GM21360 (cell line): ENCODE measurements around the gene TCERG1.

ENCODE experiments used
- ATAC-seq: cut with Tn5 transposase; IDR thresholded peaks from one replicate; pipeline ENCODE4 v1.9.1; 2021; ENCODE audit warnings: mild to moderate bottlenecking, moderate library complexity; ENCODE audit not compliant: unreplicated experiment

The TCERG1 gene

GRCh38 chr5:146446861-146447733 lies at the start of gene TCERG1:
Gene TCERG1, plus strand, starts transcription at chr5:146447333. Its CDS starts 17 bp downstream, at chr5:146447350.
- peak; percentile 96 for ATAC-seq

GRCh38 chr5:146398826-146399225 lies 48.3 kb upstream of the TCERG1 start:
- no peak for ATAC-seq

- no peak for ATAC-seq
These were observed 47.7 kb upstream of the TCERG1 start for GRCh38 chr5:146399481-146399880.

GRCh38 chr5:146400201-146400600 lies 46.9 kb upstream of the TCERG1 start:
- ATAC-seq: no peak

GRCh38 chr5:146401021-146401420 lies 46.1 kb upstream of the TCERG1 start:
- no peak for ATAC-seq

GRCh38 chr5:146402949-146403348 lies 44.2 kb upstream of the TCERG1 start:
- no peak for ATAC-seq

- no peak for ATAC-seq
These were observed 38.0 kb upstream of the TCERG1 start for GRCh38 chr5:146409054-146409671.

GRCh38 chr5:146410272-146410671 lies 36.9 kb upstream of the TCERG1 start:
- no peak for ATAC-seq

- no peak for ATAC-seq
These were observed 27.4 kb upstream of the TCERG1 start for GRCh38 chr5:146419696-146420095.

- no peak for ATAC-seq
These were observed 22.1 kb upstream of the TCERG1 start for GRCh38 chr5:146425023-146425422.

- ATAC-seq: no peak
These were observed 20.8 kb upstream of the TCERG1 start for GRCh38 chr5:146426305-146426704.

- peak; percentile 58 for ATAC-seq
These were observed 20.1 kb upstream of the TCERG1 start for GRCh38 chr5:146426853-146427618.

- no peak for ATAC-seq
These were observed 19.5 kb upstream of the TCERG1 start for GRCh38 chr5:146427619-146427997.

- ATAC-seq: peak; percentile 63
These were observed 18.5 kb upstream of the TCERG1 start for GRCh38 chr5:146428658-146429057.

- ATAC-seq: no peak
These were observed 6.8 kb upstream of the TCERG1 start for GRCh38 chr5:146440353-146440752.

- no peak for ATAC-seq
These were observed 6.2 kb upstream of the TCERG1 start for GRCh38 chr5:146440870-146441495.

GRCh38 chr5:146441896-146442295 lies 5.2 kb upstream of the TCERG1 start:
- ATAC-seq: no peak

- ATAC-seq: peak; percentile 13
These were observed 724 bp downstream of the TCERG1 start for GRCh38 chr5:146447734-146448380.

- no peak for ATAC-seq
These were observed 1.8 kb downstream of the TCERG1 start for GRCh38 chr5:146448783-146449519.

GRCh38 chr5:146450002-146450401 lies 2.9 kb downstream of the TCERG1 start:
- no peak for ATAC-seq
